ENCODE data around the gene XAGE3.
"Not testable (repeated sequence)": the region's sequence is repeated elsewhere in the genome, so short reads cannot be mapped to it uniquely, and the experiment has no call there.

XAGE3 gene

GRCh38 chrX:52843619-52844018 is 24.3 kb downstream of the XAGE3 start:
- not testable (repeated sequence) for DNase-seq (ENCODE audit: low read depth)

GRCh38 chrX:52839137-52839536 is 28.7 kb downstream of the XAGE3 start:
- no peak for DNase-seq (ENCODE audit: low read depth)

DNA sequence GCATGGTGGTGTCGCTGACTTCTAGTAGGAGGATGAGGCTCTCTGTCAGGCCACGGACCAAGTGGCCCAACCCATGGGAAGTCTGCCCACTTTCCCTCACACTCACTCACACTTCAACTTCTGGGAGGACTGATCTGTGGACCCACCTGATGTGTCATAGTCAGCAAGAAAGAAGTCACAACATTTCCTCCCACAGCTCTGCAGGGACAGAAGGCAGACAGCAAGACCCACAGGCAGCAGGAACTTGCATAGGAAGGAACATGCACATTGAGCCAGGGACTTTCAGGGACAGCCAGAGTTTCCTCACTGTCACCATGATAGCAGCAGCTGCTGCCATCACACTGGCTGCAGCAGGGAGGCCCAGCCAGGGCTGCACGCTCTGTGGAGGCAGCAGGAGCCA is 37.3 kb downstream of the XAGE3 start:
- no peak for DNase-seq (ENCODE audit: low read depth)

- DNase-seq (ENCODE audit: low read depth), result no peak
These were observed 43.3 kb downstream of the XAGE3 start for GRCh38 chrX:52824608-52825007.

GRCh38 chrX:52821079-52821760 is 46.7 kb downstream of the XAGE3 start:
- no peak for DNase-seq (ENCODE audit: low read depth)

DNA sequence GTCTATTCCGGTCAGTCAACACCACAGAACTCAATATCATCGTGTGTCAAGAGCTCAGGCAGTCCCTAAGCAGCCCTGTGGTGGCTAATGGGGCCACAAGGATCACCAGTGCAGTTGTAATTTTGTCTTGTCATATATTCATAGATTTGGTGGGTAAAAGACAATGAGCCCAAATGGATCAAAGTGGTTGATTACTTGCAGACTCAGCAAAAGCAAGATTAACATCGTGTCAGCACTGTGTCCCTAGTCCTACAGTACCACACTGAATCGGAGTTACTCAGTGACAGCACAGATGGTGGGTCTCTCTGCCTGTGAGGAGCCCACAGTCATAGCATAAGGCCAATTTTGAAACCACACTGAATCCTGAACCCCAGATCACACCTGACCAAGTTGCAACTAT is 48.1 kb downstream of the XAGE3 start:
- DNase-seq (ENCODE audit: low read depth), result no peak
